Uterus (tissue), 4 donors: ENCODE results near the gene TRAF6. TPM values are rescaled to one million over a fixed set of nuclear protein-coding genes. Genes with fewer than 3 reads are reported as not detected.

Experiments
- DNase-seq, 2 donors: peaks; one replicate each; pipeline ENCODE4 v3.0.0-alpha.2; 2019 to 2020
- H3K27ac ChIP-seq, 2 donors: fragments of 200-600 bp; sonication (generic); 1 replicate in 1 of 2; 2 replicates in 1 of 2; pipeline ENCODE4 v1.5.1; 2016 to 2018
- H3K27me3 ChIP-seq, 2 donors: fragments of 200-600 bp; sonication (generic); one replicate each; pipeline ENCODE4 v1.5.1; 2018 to 2019; ENCODE audit warnings: control low read depth in 1 of 2
- H3K36me3 ChIP-seq, 2 donors: fragments of 200-600 bp; sonication (generic); one replicate each; pipeline ENCODE4 v1.5.1; 2019; ENCODE audit warnings: control low read depth in 1 of 2
- H3K4me1 ChIP-seq, 2 donors: fragments of 200-600 bp; sonication (generic); one replicate each; pipeline ENCODE4 v1.5.1; 2018 to 2019; ENCODE audit warnings: control low read depth in 1 of 2
- H3K4me3 ChIP-seq, 2 donors: fragments of 200-600 bp; sonication (generic); 1 replicate in 1 of 2; 2 replicates in 1 of 2; pipeline ENCODE4 v1.5.1; 2018 to 2019; ENCODE audit warnings: mild to moderate bottlenecking in 1 of 2
- H3K9me3 ChIP-seq, 2 donors: fragments of 200-600 bp; sonication (generic); one replicate each; pipeline ENCODE4 v1.5.1; 2019; ENCODE audit warnings: control low read depth in 1 of 2
- CTCF ChIP-seq, 4 experiments: fragments of 200-600 bp in 2 of 4; fragments of 450-650 bp in 2 of 4; sonication (generic) in 2 of 4; IDR thresholded peaks; one replicate each; pipeline ENCODE4 v1.5.1; 2016 to 2019; ENCODE audit warnings: antibody characterized with exemption in 4 of 4, mild to moderate bottlenecking in 2 of 4, moderate library complexity in 1 of 4
- POLR2A ChIP-seq, 2 donors: fragments of 450-650 bp; IDR thresholded peaks; one replicate each; pipeline ENCODE4 v1.6.1; 2016; ENCODE audit warnings: antibody characterized with exemption in 2 of 2, mild to moderate bottlenecking in 1 of 2, moderate library complexity in 1 of 2
- intact Hi-C: fragments of 100-400 bp; cut with DNase I; formaldehyde crosslinking; loops from one replicate; pipeline ENCODE4 v1.15.1; 2023; ENCODE audit warnings: low total_unique reads
- total RNA-seq, 4 donors: library from RNA; depleted of rRNA in 3 of 4; stranded (reverse); fragments of >200 nt in 3 of 4; gene quantifications; one replicate each; pipeline versions ENCODE4 v1.1.0 to v1.2.4, GENCODE V29; 2014 to 2023
- donor health status: DM: yes; HTN: yes; CAD: no.

Gene TRAF6
- total RNA-seq, 4 donors from 2014 or later, result 5.1 to 22.6 (median 16.2) TPM

- no peaks in the 10 kb centered on the region for H3K27me3 ChIP-seq
- no peaks in the 10 kb centered on the region for H3K36me3 ChIP-seq
- H3K4me1 ChIP-seq, result no peaks in the 10 kb centered on the region
- intact Hi-C loops, result no loop called here
- no peaks in the 10 kb centered on the region for H3K9me3 ChIP-seq
- H3K27ac ChIP-seq, result no peak overlapping the region
- H3K4me3 ChIP-seq, result no peak overlapping the region
- TF ChIP-seq POLR2A (IDR thresholded peaks at IDR 0.05) (no peak), CTCF (IDR thresholded peaks at IDR 0.05) (no peak)
- no peak for DNase-seq
Measured at GRCh38 chr11:36493332-36493731, 16.7 kb downstream of the TRAF6 start.

GRCh38 chr11:36492724-36493304 is 17.3 kb downstream of the TRAF6 start:
- intact Hi-C loops, result no loop called here
- TF ChIP-seq CTCF (IDR thresholded peaks at IDR 0.05), result peak; percentile 55 to 77 (median 64)
- no peak for TF ChIP-seq POLR2A (IDR thresholded peaks at IDR 0.05)
- no peaks in the 10 kb centered on the region for H3K36me3 ChIP-seq

GRCh38 chr11:36490026-36490806 is 19.9 kb downstream of the TRAF6 start:
- no peak for DNase-seq
- no peaks in the 10 kb centered on the region for H3K4me1 ChIP-seq
- intact Hi-C loops, result no loop called here
- H3K27me3 ChIP-seq, result no peaks in the 10 kb centered on the region
- H3K4me3 ChIP-seq, result no peak overlapping the region
- H3K9me3 ChIP-seq, result no peaks in the 10 kb centered on the region
- H3K27ac ChIP-seq, result no peak overlapping the region
- no peak for TF ChIP-seq POLR2A (IDR thresholded peaks at IDR 0.05)
- no peak for TF ChIP-seq CTCF (IDR thresholded peaks at IDR 0.05)
- H3K36me3 ChIP-seq, result no peaks in the 10 kb centered on the region

More at GRCh38 chr11:36492724-36493304, 17.3 kb downstream of the TRAF6 start:
- no peaks in the 10 kb centered on the region for H3K27me3 ChIP-seq
- H3K4me1 ChIP-seq, result no peaks in the 10 kb centered on the region
- H3K4me3 ChIP-seq, result no peak overlapping the region
- DNase-seq, result peak in 1 of 2 donors; percentile 23
- no peaks in the 10 kb centered on the region for H3K9me3 ChIP-seq
- no peak overlapping the region for H3K27ac ChIP-seq

GRCh38 chr11:36488096-36488495 is 22.0 kb downstream of the TRAF6 start:
- DNase-seq, result no peak
- no peak overlapping the region for H3K27ac ChIP-seq

More at GRCh38 chr11:36488096-36488495, 22.0 kb downstream of the TRAF6 start:
- no peak for TF ChIP-seq POLR2A (IDR thresholded peaks at IDR 0.05)
- no peak for TF ChIP-seq CTCF (IDR thresholded peaks at IDR 0.05)
- Histone ChIP-seq H3K4me1 (no peaks in the 10 kb centered on the region), H3K36me3 (no peaks in the 10 kb centered on the region), H3K27me3 (no peaks in the 10 kb centered on the region), H3K9me3 (no peaks in the 10 kb centered on the region), H3K4me3 (no peak overlapping the region)
- intact Hi-C loops, result no loop called here
